ENCODE measurements around the gene MRPL52.

DNA sequence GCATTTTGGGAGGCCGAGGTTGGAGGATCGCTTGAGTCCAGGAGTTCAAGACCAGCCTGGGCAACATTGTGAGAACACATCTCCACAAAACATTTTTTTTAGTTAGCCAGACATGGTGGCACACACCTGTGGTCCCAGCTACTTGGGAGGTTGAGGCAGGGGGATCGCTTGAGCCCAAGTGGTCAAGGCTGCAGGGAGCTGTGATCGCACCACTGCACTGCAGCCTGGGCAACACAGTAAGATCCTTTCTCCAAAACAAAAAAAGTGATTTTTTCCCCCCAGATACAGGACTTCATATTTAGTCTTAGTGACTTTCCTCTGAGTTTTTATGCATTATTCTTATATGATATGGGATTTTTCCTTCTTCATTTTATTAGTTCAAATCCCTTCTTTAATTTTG is 43.0 kb upstream of the MRPL52 start:
- TF ChIP-seq, protein P1, sequence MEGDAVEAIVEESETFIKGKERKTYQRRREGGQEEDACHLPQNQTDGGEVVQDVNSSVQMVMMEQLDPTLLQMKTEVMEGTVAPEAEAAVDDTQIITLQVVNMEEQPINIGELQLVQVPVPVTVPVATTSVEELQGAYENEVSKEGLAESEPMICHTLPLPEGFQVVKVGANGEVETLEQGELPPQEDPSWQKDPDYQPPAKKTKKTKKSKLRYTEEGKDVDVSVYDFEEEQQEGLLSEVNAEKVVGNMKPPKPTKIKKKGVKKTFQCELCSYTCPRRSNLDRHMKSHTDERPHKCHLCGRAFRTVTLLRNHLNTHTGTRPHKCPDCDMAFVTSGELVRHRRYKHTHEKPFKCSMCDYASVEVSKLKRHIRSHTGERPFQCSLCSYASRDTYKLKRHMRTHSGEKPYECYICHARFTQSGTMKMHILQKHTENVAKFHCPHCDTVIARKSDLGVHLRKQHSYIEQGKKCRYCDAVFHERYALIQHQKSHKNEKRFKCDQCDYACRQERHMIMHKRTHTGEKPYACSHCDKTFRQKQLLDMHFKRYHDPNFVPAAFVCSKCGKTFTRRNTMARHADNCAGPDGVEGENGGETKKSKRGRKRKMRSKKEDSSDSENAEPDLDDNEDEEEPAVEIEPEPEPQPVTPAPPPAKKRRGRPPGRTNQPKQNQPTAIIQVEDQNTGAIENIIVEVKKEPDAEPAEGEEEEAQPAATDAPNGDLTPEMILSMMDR (IDR thresholded peaks at IDR 0.05), result no peak
- no peak for TF ChIP-seq POLR2A (IDR thresholded peaks at IDR 0.05)

Data from body of pancreas (tissue), 4 donors.